Anterior cingulate cortex (tissue), 58 donors: ENCODE data around the gene RSF1.

Source experiments
- DNase-seq, 58 donors: peaks; one replicate each; lab custom pipeline; 2025; lab: John Stamatoyannopoulos, UW

Gene RSF1

GRCh38 chr11:77814848-77815247 lies 5.7 kb downstream of the RSF1 start:
- no peak for DNase-seq

DNA sequence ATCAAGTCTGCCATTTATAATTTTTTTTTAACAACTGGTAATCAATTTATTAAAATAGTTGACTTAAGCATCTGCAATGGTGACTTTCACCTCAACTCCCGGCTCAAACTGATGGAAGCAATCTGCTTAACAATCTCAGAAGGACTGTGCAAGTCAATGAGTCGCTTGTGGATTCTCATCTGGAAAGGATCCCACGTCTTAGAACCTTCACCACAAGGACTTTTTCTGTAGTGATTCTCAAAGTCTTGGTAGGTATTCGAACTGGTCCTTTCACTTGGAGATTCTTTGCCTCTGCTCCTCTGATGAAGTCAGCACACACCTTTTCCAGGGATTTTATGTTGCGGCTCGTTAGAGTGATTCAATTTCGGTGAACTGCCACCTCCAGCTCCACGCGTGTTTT lies 7.3 kb downstream of the RSF1 start:
- no peak for DNase-seq

DNA sequence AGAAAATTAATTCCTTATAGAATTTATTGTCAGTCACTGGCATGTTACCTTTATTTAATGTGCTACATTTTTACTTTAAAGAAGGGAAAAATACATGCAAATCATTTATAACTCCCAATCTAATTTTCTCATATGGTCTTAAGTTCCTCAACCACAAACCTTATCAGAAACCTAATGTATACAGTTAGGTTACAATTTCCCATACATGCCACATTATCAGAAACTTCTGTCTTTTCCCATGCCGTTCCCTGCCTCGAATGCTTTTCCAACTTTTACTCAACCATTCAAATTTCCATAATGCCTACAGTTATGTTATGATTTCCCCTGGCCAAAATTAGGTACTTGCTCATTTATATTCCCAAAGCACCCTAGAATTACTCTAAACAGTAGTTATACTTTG lies 13.5 kb downstream of the RSF1 start:
- no peak for DNase-seq

DNA sequence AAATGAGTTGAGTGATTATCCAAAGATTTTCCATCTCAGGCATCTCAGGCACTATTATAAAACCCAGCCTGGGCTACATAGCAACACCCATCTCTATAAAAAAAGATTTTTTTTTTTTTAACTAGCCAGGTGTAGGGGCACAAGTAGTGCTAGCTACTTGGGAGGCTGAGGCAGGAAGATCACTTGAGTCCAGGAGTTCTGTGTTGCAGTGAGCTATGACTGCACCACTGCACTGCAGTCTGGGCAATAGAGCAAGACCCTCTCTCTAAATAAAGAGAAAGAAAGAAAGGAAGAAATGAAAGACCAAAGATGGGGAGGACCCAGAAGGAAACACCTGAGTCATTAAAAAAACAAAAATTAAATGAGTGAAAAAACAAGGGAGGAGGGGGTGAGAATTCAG lies 14.1 kb downstream of the RSF1 start:
- no peak for DNase-seq

DNA sequence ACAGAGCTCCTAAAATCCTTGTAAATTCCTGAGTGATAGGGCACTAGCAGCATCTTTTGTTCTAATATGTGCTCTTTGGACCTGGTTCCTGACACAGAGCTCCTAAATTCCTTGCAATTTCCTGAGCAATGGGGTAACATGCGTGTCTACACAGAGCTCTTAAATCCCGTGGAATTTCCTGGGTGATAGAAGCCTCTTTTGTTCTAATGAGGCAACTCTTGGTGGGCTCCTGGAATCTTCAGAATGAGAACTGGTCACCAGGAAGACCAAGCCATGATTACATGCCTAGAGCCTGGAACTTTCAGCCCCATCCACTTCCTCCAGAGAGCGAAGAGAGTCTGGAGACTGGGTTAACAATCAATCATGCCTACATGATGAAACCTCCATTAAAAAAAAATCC lies 19.0 kb downstream of the RSF1 start:
- DNase-seq, result no peak

GRCh38 chr11:77800449-77800848 lies 20.1 kb downstream of the RSF1 start:
- no peak for DNase-seq

- no peak for DNase-seq
Observed at GRCh38 chr11:77799338-77799737, 21.2 kb downstream of the RSF1 start.

DNA sequence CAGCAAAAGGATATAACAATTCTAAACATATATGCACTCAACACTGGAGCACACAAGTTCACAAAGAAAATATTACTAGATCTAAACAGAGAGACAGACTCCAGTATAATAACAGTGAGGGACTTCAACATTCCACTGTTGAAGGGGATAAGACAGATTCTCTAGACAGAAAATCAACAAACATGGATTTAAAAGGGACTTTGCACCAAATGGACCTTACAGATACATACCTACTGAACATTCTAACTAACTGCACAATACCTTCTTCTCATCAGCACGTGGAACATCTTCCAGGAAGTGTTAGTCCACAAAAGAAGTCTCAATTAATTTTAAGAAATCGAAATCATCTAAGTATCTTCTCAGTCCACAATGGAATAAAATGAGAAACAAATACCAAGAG lies 26.6 kb downstream of the RSF1 start:
- no peak for DNase-seq

DNA sequence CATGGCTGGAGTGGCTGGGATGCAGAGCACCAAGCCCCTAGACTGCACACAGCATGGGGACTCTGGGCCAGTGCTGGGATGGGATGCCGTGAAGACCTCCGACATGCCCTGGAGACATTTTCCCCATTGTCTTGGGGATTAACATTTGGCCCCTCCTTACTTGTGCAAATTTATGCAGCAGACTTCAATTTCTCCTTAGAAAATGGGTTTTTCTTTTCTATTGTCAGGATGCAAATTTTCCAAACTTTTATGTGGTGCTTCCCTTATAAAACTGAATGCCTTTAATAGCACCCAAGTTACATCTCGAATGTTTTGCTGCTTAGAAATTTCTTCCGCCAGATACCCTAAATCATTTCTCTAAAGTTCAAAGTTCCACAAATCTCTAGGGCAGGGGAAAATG lies 29.2 kb downstream of the RSF1 start:
- no peak for DNase-seq

DNA sequence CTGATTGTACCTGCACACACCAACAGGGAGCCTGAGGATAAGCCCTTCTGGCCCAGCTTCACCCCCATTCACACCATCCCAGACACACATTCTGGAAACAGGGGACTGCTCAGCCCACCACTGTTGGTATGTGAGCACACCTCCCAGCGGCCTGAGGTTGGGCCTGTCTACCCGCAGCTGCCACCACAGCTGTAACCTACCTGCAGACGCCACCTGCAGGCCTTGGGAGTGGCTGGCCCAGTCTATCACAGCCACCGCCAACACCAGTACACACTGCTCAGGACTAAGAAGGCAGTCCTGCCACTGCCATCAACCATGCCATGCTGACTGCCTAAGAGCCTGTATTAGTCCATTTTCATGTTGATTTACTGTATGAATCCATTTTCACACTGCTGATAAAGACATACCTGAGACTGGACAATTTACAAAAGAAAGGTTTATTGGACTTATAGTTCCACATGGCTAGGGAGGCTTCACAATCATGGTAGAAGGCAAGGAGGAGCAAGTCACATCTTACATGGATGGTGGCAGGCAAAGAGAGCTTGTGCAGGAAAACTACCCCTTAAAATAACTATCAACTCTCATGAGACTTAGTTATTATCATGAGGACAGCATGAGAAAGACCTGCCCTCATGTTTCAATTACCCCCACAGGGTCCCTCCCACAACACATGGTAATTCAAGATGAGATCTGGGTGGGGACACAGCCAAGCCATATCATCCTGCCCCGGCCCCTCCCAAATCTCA lies 30.6 kb downstream of the RSF1 start:
- no peak for DNase-seq

GRCh38 chr11:77789061-77789730 lies 31.3 kb downstream of the RSF1 start:
- DNase-seq, result peak in 1 of 58 donors; percentile 3

DNA sequence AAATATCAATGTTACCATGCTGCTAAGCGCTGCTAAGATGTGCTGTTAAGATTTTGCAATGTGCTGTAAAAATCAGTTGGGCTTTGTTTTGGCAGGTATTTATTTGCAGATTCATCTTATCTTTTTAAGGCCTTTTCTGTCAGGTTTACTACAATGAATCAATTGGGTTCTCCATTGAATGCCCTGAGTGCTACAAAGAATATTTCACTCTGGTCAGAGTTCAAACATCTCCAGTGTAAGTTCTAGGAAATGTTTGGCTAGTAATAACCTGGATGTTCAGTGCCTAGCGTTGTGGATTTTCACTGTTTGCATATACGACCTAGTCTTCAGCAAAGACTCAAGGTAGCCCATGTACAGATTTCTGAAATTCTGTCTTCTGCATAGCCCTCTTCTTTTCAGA lies 36.0 kb downstream of the RSF1 start:
- no peak for DNase-seq

DNA sequence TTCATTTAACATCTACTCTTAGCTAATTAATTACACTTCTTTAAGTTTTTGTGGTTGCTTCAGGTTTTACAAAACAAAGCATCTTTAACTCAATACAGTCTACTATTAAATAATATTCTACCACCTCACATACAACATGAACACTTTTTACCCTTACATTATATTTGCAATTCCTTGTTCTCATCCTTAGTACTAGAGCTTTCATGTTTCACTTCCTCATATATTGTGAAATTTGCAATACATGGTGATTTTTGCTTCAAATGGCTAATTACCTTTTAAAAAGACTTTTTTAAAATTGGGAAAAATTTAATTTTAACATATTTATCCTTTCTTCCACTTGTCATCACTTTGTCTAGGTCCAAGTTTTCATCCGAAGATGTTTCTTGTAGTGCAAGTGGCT lies 37.5 kb downstream of the RSF1 start:
- no peak for DNase-seq

DNA sequence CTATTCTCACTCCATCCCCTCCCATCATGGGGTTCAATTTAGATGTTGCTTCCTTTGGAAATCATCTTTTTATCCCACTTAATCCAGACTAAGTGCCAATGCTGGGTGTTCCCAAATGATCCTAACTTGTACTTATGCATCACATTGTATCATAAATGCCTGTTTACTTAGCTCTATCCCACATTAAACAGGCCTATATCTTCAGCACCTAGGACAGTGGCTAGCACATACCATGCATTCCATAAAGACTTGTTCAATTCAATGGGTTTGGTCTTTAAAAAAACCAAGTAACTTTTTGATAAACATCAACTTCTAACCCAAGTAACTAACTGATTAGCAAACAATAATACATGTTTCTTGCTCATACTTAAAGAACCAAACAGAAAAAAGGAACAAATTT lies 40.6 kb downstream of the RSF1 start:
- DNase-seq, result no peak

GRCh38 chr11:77778549-77778948 lies 42.0 kb downstream of the RSF1 start:
- no peak for DNase-seq

DNA sequence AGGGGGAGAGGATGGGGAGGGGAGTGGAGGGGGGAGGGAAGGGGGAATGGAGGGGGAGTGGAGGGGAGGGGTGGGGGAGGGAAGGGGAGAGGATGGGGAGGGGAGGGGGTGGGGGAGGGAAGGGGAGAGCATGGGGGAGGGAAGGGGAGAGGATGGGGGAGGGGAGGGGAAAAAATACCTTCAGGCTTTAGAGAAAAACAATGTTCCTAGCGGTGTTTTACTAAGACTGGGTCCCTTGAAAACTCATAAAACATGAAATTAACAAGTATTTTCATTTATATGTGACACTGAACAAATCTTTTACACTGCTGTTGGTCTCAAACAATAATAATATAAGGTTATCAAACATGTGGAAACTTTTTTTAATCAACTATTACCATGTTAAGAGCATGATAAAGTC lies 42.4 kb downstream of the RSF1 start:
- no peak for DNase-seq

DNA sequence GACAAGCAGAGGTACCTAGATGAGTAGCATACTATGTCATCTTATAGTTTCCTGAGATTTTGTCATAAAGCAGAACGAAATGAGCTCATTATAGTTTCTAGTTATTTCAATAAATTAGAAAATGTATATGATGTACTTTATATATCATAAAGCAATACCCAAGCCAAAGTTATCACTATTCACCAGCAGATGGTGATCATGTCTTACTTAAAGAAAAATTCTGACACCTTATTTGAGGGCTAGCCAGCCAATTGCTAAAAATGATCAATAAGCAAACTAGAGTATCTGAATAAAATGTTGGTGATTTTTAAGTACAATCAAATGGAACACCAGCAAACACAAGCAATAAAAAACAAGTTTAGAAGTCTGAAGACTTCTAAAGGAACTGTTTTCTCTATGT lies 44.1 kb downstream of the RSF1 start:
- no peak for DNase-seq

- DNase-seq, result no peak
Observed at GRCh38 chr11:77775936-77776335, 44.6 kb downstream of the RSF1 start.

- no peak for DNase-seq
Observed at GRCh38 chr11:77771135-77771534, 49.4 kb downstream of the RSF1 start.

DNA sequence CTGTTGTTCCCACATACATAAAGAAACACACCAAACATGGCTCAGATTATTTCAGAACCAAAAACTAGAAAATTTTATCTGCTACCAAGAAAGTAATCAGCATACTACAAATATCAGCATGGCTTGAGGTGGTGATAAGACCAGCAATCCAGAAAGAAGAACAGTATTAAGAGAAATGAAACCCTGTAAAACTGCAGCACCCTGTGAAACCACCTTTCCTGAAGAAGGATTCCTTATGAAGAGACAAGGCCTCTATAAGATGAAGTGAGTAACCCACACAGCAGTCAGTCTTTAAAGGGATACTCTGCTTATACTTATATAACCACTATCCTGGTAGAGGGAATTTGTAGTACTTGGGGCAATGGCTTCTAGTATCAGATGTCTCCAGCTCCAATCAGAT lies 49.9 kb downstream of the RSF1 start:
- DNase-seq, result no peak

GRCh38 chr11:77762426-77762825 lies 58.1 kb downstream of the RSF1 start:
- DNase-seq, result no peak

DNA sequence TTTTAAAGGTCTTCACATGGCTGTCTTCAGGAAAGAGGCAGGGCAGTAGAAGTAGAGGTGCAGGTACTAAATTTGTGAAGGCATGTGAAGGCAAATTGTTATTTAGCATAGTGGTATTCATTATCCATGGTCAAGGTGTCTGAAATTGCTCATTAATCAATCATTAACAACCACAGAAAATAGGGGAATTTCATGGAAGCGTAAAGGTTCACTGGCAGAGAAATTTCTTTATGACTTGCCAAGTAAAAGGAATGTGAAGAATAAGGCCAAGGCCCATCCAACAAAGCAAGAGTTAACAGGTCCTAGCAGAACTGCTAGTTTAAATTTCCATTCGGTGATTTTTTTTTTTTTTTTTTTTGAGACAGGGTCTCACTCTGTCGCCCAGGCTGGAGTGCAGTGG lies 59.0 kb downstream of the RSF1 start:
- DNase-seq, result no peak

DNA sequence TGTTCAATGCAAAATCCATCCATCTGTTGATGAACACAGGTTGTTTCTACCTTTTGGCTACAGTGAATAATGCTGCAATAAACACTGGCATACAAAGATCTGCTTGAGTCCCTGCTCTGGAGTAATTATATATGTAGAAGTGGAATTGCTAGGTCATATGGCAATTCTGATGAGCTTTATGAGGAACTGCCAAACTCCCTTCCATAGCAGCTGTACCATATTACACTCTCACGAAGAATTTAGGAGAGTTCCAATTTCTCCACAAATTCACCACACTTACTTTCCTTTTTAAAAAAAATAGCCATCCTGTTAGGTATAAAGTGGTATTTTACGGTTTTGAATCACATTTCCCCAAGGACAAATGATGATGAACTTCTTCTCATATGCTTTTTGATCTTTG lies 62.2 kb downstream of the RSF1 start:
- no peak for DNase-seq
